Activated CD8-positive, alpha-beta T cell treated with anti-CD3 and anti-CD28 coated beads, Interleukin-2, amount 10 ng/mL, durations not matched to agents 7 days and 5 days (primary cell): ENCODE results near the gene DHX35. TPM values are rescaled to one million over a fixed set of nuclear protein-coding genes. Genes with fewer than 3 reads are reported as not detected.
"Not testable (repeated sequence)": the region's sequence is repeated elsewhere in the genome, so short reads cannot be mapped to it uniquely, and the experiment has no call there.

Experiments
- ATAC-seq: fragments of 150-1000 bp; cut with Tn5 transposase; one replicate; pipeline ENCODE4 v1.10.0; 2021; ENCODE audit warnings: moderate library complexity
- CTCF ChIA-PET: fragments of 350-600 bp; sonication (Branson Sonifier 250); formaldehyde crosslinking; loops from one replicate; lab custom pipeline; 2021; ENCODE audit warnings: antibody characterized with exemption; lab: Charles Lee
- POLR2A ChIA-PET: fragments of 350-600 bp; sonication (Branson Sonifier 250); formaldehyde crosslinking; loops from one replicate; lab custom pipeline; 2021; ENCODE audit warnings: antibody characterized with exemption; lab: Charles Lee
- DNase-seq: peaks from one replicate; pipeline ENCODE4 v3.0.0-alpha.2; 2020
- H3K27ac Mint-ChIP-seq: one replicate; pipeline ENCODE4 v1.8.0; 2021; ENCODE audit warnings: mild to moderate bottlenecking, mixed read lengths
- H3K27me3 Mint-ChIP-seq: one replicate; pipeline ENCODE4 v1.8.0; 2021; ENCODE audit warnings: low read depth, mixed read lengths
- H3K36me3 Mint-ChIP-seq: one replicate; pipeline ENCODE4 v1.8.0; 2021; ENCODE audit warnings: low read depth, mixed read lengths
- H3K4me1 Mint-ChIP-seq: one replicate; pipeline ENCODE4 v1.8.0; 2021; ENCODE audit warnings: low read depth, mixed read lengths
- H3K4me3 Mint-ChIP-seq: one replicate; pipeline ENCODE4 v1.8.0; 2021; ENCODE audit warnings: mild to moderate bottlenecking, mixed read lengths
- H3K9me3 Mint-ChIP-seq: one replicate; pipeline ENCODE4 v1.8.0; 2022; ENCODE audit warnings: mixed read lengths; ENCODE audit not compliant: insufficient read depth
- total RNA-seq, 2 experiments: library from RNA; stranded (reverse); gene quantifications; one replicate each; pipeline ENCODE4 v1.2.3, GENCODE V29; 2021

The DHX35 gene
- total RNA-seq, 2 experiments from 2014 or later = 10.8 to 11.1 TPM

DNA sequence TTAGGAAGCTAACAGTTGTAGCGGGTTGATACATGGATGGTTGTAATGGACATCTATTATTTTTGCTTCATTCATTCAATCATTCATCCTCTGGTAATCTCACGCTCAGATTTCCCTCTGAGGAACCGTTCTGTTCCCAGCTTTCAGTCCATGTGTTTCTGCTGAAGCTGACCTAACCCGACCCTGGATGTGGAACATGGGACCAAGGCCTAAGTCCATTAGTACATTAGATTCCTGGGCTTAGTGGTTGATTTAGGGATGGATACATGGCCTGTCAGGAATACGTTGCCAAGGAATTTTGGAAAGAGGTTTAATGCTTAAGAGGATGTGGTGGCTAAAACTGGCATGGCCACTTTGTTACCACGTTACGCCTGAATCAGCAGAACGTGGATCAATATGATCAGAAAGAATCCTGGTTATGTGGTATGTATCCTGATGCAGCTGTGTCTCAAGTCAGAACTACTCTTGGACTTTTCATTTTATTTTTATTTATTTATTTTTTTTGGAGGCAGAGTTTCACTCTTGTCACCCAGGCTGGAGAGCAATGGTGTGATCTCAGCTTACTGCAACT is 4.1 kb upstream of the DHX35 start:
- ATAC-seq (no peak), DNase-seq (no peak)
- Mint-ChIP-seq H3K9me3 (no peaks in the 10 kb centered on the region), H3K36me3 (peaks cover 15% of the 10 kb centered on the region), H3K4me1 (peaks cover 15% of the 10 kb centered on the region), H3K27me3 (no peaks in the 10 kb centered on the region), H3K4me3 (no peak overlapping the region), H3K27ac (no peak overlapping the region)
- ChIA-PET CTCF (no interaction called here), POLR2A (no interaction called here)

DNA sequence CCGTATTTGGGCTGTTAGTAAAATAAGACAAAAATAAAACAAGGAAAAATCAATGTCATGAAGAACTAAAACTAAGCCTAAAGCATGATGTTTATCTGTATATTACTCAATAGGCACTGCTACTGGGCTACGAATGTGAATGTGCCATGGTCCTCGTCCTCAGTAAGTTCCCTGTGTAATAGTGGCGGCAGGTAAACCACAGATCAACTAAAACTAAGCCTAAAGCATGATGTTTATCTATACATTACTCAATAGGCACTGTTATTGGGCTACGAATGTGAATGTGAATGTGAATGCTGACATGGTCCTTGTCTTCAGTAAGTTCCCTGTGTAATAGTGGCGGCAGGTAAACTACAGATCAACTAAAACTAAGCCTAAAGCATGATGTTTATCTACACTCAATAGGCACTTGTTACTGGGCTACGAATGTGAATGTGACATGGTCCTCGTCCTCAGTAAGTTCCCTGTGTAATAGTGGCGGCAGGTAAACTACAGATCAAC is 1.9 kb upstream of the DHX35 start:
- ChIA-PET POLR2A (interaction anchor here (1.1 to 2.8 kb wide), 2 partner anchors 10 to 33 kb away, joined by 3 to 25 read pairs; partner anchors contain the start of gene FAM83D), CTCF (interaction anchor here (3.4 kb wide), 1 partner anchor 34 kb away, joined by 26 read pairs; the partner anchor contains the start of gene FAM83D)
- not testable (repeated sequence) for H3K4me3 Mint-ChIP-seq, H3K27ac Mint-ChIP-seq, H3K27me3 Mint-ChIP-seq, ATAC-seq, H3K9me3 Mint-ChIP-seq, DNase-seq, H3K36me3 Mint-ChIP-seq
- peaks cover 28% of the 10 kb centered on the region for H3K4me1 Mint-ChIP-seq

DNA sequence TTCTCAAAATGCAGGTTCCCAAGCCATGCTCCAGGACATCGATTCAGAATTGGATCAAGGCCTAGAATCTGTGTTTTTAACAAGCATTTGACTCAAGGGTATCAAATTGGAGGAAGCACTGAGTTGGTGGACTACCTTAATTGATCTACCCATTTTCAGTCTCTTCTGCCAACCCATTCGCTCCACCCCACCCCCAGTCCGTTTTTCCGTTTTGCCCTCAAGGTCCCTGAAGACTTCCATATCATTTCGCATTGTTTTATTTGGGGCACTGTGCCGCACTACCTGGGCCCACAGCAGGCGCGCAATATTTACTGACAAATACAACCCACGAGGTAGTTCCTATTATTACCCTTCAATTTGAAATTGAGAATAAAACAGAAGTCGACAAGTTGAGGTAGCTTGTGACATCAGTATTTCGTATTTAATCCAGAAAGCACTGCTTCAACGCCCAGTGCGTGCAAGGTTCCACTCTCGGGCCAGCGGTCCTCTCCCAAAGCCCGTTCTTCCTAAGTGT is 557 bp upstream of the DHX35 start:
- Mint-ChIP-seq H3K27me3 (no peaks in the 10 kb centered on the region), H3K4me3 (peak overlapping the region; percentile 92), H3K27ac (peak overlapping the region; percentile 96), H3K4me1 (peaks cover 28% of the 10 kb centered on the region), H3K36me3 (peaks cover 6% of the 10 kb centered on the region), H3K9me3 (no peaks in the 10 kb centered on the region)
- CTCF ChIA-PET = interaction anchor here (0.7 to 4.0 kb wide), 18 partner anchors 8 to 214 kb away, joined by 3 to 42 read pairs (median 4); partner anchors contain the start of genes ACTR5 and FAM83D
- POLR2A ChIA-PET = interaction anchor here (0.6 to 3.0 kb wide), 19 partner anchors 11 to 1675 kb away, joined by 3 to 25 read pairs (median 4); partner anchors contain the start of gene FAM83D
- peak; percentile 39 for DNase-seq
- no peak for ATAC-seq

DNA sequence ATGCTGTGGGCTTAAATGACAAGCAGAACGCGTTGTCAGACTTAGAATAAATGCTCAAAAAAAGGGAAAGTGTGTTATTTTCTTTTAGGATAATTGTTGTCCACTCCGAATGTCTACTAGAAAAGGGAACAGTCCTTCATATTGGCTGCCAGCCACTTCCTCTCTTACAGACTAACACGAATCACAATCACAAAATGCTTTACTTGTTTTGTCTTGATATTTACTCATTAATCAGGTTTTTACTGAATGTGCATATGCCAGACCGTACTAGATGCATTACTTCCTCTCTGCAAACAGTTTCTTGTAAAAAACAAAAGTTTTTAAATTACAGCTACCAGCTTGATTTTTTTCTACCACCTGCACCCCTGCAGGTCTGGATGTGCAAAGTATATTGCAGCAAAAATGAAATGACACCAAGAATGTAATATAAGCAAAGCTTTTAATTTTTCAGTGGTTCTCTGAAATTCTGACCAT is 821 bp downstream of the DHX35 start:
- POLR2A ChIA-PET = interaction anchor here (0.7 to 3.0 kb wide), 16 partner anchors 9 to 530 kb away, joined by 3 to 25 read pairs (median 4); partner anchors contain the start of genes FAM83D and SNHG17
- Mint-ChIP-seq H3K4me3 (peak overlapping the region; percentile 92), H3K27ac (peak overlapping the region; percentile 92), H3K36me3 (peaks cover 6% of the 10 kb centered on the region), H3K4me1 (peaks cover 28% of the 10 kb centered on the region), H3K27me3 (no peaks in the 10 kb centered on the region), H3K9me3 (no peaks in the 10 kb centered on the region)
- DNase-seq (no peak), ATAC-seq (no peak)
- CTCF ChIA-PET = interaction anchor here (0.7 to 4.0 kb wide), 20 partner anchors 12 to 118 kb away, joined by 3 to 42 read pairs (median 4); partner anchors contain the start of gene FAM83D

DNA sequence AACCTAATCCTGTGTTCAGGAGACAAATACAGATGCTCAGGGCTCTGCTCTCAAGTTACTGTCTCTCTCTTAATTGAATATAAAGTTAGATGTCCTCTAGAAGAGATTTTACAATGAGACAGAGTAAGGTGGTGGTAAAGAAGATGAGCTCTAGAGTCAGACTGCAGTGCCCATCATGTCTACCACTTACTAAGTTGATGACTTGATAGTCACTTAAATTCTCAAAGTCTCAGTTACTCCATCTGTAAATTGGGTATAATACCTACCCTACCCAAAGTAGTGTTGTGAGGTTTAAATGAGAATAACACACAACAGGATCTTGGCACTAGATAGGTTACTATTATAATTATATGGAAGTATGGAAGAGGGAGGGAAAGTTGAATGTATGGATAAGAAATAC is 1.6 kb downstream of the DHX35 start:
- DNase-seq = no peak
- H3K4me1 Mint-ChIP-seq = peaks cover 28% of the 10 kb centered on the region
- no peak overlapping the region for H3K27ac Mint-ChIP-seq
- peaks cover 6% of the 10 kb centered on the region for H3K36me3 Mint-ChIP-seq
- H3K9me3 Mint-ChIP-seq = no peaks in the 10 kb centered on the region
- H3K27me3 Mint-ChIP-seq = no peaks in the 10 kb centered on the region
- ChIA-PET CTCF (interaction anchor here (0.9 to 4.0 kb wide), 11 partner anchors 21 to 86 kb away, joined by 3 to 42 read pairs (median 5); partner anchors contain the start of gene FAM83D), POLR2A (interaction anchor here (3.0 kb wide), 1 partner anchor 86 kb away, joined by 9 read pairs; no protein-coding TSS in a partner anchor)
- H3K4me3 Mint-ChIP-seq = no peak overlapping the region
- ATAC-seq = no peak

DNA sequence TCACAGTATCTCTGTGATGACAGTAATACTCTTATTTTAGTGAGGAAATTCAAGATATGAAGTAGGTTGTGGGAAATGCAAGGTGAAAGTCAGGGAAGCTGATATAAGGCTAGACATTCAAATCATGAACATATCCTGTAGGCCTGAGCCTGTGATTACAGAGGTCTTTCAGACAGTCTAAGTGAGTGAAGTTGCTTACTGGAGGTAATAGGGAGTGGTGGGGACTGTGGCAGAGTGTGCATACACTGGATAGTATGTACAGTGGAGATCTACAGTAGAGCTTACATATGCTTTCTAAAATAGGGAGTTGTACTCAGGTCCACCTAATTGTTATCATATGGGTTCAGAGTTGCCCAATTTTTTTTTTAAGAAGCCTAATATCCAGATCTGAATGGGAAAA is 3.1 kb downstream of the DHX35 start:
- H3K27ac Mint-ChIP-seq = no peak overlapping the region
- H3K36me3 Mint-ChIP-seq = peaks cover 8% of the 10 kb centered on the region
- ChIA-PET CTCF (interaction anchor here (0.8 to 1.5 kb wide), 3 partner anchors 14 to 84 kb away, joined by 3 to 5 read pairs (median 3); no protein-coding TSS in a partner anchor), POLR2A (no interaction called here)
- H3K4me1 Mint-ChIP-seq = peaks cover 28% of the 10 kb centered on the region
- no peaks in the 10 kb centered on the region for H3K27me3 Mint-ChIP-seq
- DNase-seq (no peak), ATAC-seq (no peak)
- no peak overlapping the region for H3K4me3 Mint-ChIP-seq
- H3K9me3 Mint-ChIP-seq = no peaks in the 10 kb centered on the region

DNA sequence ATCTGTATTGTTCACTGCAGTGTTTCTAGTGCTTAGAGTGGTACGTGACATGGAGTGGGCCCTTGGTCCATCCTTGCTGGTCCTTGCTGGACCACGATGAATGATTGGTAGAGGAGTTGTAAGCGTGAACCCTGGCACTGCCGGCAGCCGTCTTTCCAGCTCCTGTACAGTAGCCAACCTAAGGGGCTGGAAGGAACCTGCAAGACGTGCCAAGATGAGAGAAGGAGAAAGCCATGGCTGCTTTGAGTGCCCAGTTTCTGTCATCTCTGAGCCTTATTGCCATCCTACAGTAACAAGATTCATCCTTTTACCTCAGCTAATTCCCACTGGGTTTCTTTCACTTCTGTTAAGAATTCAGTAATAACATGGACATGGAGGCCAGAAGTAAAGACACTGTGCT is 5.9 kb downstream of the DHX35 start:
- Mint-ChIP-seq H3K27ac (no peak overlapping the region), H3K4me1 (peaks cover 16% of the 10 kb centered on the region), H3K9me3 (no peaks in the 10 kb centered on the region), H3K27me3 (no peaks in the 10 kb centered on the region), H3K36me3 (peaks cover 12% of the 10 kb centered on the region), H3K4me3 (no peak overlapping the region)
- ATAC-seq (no peak), DNase-seq (no peak)
- CTCF ChIA-PET = interaction anchor here (1.9 kb wide), 1 partner anchor 81 kb away, joined by 4 read pairs; no protein-coding TSS in a partner anchor
- POLR2A ChIA-PET = no interaction called here

DNA sequence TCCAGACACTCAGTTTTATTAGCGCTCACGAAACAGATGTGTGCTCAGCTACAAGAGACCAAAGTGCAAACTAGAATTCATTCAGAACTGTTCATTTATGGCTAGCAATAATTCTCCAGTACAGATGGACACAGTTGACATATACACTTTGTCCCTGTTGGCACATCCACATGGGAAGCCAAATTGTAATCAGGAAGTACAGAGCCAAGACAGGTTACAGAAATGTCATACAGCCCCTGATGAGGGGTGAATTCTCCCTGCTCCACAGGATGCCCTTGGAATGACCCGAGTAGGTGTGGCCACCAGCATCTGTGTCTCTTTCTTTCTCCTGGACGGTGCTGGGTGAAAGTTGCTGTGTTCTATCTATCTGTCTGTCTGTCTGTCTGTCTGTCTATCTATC is 7.6 kb downstream of the DHX35 start:
- Mint-ChIP-seq H3K36me3 (peaks cover 18% of the 10 kb centered on the region), H3K27me3 (no peaks in the 10 kb centered on the region), H3K27ac (no peak overlapping the region), H3K4me1 (peaks cover 6% of the 10 kb centered on the region), H3K9me3 (no peaks in the 10 kb centered on the region), H3K4me3 (no peak overlapping the region)
- CTCF ChIA-PET = interaction anchor here (0.6 to 1.5 kb wide), 2 partner anchors 9 to 573 kb away, joined by 3 read pairs; no protein-coding TSS in a partner anchor
- ATAC-seq (no peak), DNase-seq (no peak)
- POLR2A ChIA-PET = no interaction called here

DNA sequence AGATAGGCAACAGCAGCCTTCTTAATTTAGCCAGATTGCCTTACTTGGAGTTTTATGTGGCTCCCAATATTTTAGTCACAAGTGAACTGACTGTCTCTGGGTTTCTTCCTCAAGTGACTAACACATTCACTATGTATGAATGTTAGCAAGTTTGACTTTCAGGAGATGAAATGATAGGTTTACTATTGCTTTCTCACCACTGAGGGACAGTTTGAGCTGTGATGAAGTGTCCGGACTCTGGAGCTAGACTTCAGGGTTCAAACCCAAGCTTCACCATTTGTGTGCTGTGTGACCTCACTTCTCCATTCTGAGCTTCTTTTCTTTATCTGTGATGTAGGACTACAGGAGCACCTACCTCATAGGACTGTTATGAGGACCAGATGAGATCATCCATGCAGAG is 8.2 kb downstream of the DHX35 start:
- ChIA-PET CTCF (interaction anchor here (1.5 kb wide), 1 partner anchor 9 kb away, joined by 3 read pairs; no protein-coding TSS in a partner anchor), POLR2A (no interaction called here)
- Mint-ChIP-seq H3K36me3 (peaks cover 15% of the 10 kb centered on the region), H3K27me3 (no peaks in the 10 kb centered on the region), H3K4me1 (peaks cover 4% of the 10 kb centered on the region), H3K9me3 (no peaks in the 10 kb centered on the region), H3K27ac (no peak overlapping the region), H3K4me3 (no peak overlapping the region)
- no peak for ATAC-seq
- no peak for DNase-seq

DNA sequence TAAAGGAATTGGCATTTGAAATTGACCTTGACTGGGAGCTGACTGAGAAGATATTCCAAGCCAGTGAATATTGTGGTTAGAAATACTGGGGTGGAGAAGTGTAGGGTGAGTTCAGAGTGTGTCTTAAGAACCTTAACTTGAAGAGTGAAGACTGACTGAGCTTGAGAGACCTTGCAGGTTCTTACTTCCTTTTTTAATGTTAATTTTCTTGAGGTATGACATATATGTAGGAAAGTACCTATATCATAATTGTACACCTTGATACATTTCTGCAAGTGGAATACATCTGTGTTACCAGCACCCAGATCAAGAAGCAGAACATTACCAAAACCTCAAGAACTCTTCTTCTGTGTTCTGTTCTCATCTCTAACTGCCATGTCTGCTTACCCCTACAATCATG is 11.0 kb downstream of the DHX35 start:
- Mint-ChIP-seq H3K27me3 (no peaks in the 10 kb centered on the region), H3K36me3 (peaks cover 15% of the 10 kb centered on the region), H3K4me3 (no peak overlapping the region), H3K9me3 (no peaks in the 10 kb centered on the region), H3K4me1 (peaks cover 4% of the 10 kb centered on the region), H3K27ac (no peak overlapping the region)
- ChIA-PET POLR2A (interaction anchor here (1.1 kb wide), 1 partner anchor 11 kb away, joined by 3 read pairs; the partner anchor contains the start of gene DHX35), CTCF (interaction anchor here (1.1 to 2.5 kb wide), 2 partner anchors 11 to 75 kb away, joined by 3 to 6 read pairs; partner anchors contain the start of gene DHX35)
- DNase-seq (no peak), ATAC-seq (no peak)

DNA sequence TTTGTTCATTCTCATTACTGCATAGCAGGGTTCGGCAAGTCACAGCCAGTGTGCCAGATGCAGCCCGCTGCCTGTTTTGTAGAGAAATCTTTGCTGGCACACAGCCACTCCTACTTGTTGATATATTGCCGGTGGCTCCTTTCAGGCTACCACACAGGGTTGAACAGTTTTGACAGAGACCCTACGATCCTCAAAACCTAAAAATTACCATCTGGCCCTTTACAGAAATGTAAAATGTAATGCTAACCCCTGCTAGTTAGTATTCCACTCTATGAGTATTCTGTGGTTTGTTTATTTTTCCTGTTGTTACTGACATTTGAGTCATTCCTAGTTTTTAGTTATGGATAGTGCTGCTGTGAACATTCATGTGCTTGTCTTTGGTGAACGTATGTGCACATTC is 11.5 kb downstream of the DHX35 start:
- DNase-seq (no peak), ATAC-seq (no peak)
- no peak overlapping the region for H3K27ac Mint-ChIP-seq
- no peak overlapping the region for H3K4me3 Mint-ChIP-seq
- H3K36me3 Mint-ChIP-seq = peaks cover 15% of the 10 kb centered on the region
- peaks cover 4% of the 10 kb centered on the region for H3K4me1 Mint-ChIP-seq
- H3K27me3 Mint-ChIP-seq = no peaks in the 10 kb centered on the region
- CTCF ChIA-PET = interaction anchor here (2.5 kb wide), 1 partner anchor 11 kb away, joined by 6 read pairs; the partner anchor contains the start of gene DHX35
- POLR2A ChIA-PET = no interaction called here
- no peaks in the 10 kb centered on the region for H3K9me3 Mint-ChIP-seq
